SK-N-SH treated with all-trans-retinoic acid at 6 μM for 48 hours (cell line): Measurements from ENCODE around the gene STK32A.

Experiments
- ATAC-seq: fragments of 200-7000 bp; cut with Tn5 transposase; 3 replicates; pipeline ENCODE4 v1.9.1; 2020; ENCODE audit warnings: mild to moderate bottlenecking, moderate library complexity
- ARNTL ChIP-seq: fragments of 450-650 bp; formaldehyde crosslinking; IDR thresholded peaks from 2 replicates; pipeline ENCODE4 v1.5.0; 2020; ENCODE audit warnings: low read depth, mild to moderate bottlenecking, moderate library complexity, borderline replicate concordance
- BACH2 ChIP-seq: fragments of 250-450 bp; sonication (Bioruptor Pico); IDR thresholded peaks from 2 replicates; pipeline ENCODE4 v1.9.0; 2021; ENCODE audit warnings: mild to moderate bottlenecking, borderline replicate concordance
- CREB5 ChIP-seq: fragments of 250-450 bp; sonication (Bioruptor Pico); IDR thresholded peaks from 2 replicates; pipeline ENCODE4 v1.5.1; 2020; ENCODE audit warnings: low read depth, mild to moderate bottlenecking, moderate library complexity
- CSDC2 ChIP-seq: fragments of 250-450 bp; sonication (Bioruptor Pico); IDR thresholded peaks from 2 replicates; pipeline ENCODE4 v1.5.0; 2020; ENCODE audit warnings: mild to moderate bottlenecking, moderate library complexity
- CSRNP3 ChIP-seq: fragments of 250-450 bp; sonication (Bioruptor Pico); IDR thresholded peaks from 2 replicates; pipeline ENCODE4 v1.5.1; 2021; ENCODE audit warnings: mild to moderate bottlenecking, moderate library complexity
- ESRRG ChIP-seq: fragments of 250-450 bp; sonication (Bioruptor Pico); IDR thresholded peaks from 2 replicates; pipeline ENCODE4 v1.6.1; 2021; ENCODE audit warnings: mild to moderate bottlenecking
- GLIS3 ChIP-seq: fragments of 250-450 bp; sonication (Bioruptor Pico); IDR thresholded peaks from 2 replicates; pipeline ENCODE4 v1.5.0; 2020; ENCODE audit warnings: mild to moderate bottlenecking, moderate library complexity
- ISL1 ChIP-seq: fragments of 250-450 bp; sonication (Bioruptor Pico); IDR thresholded peaks from 2 replicates; pipeline ENCODE4 v2.1.2; 2022; ENCODE audit warnings: mild to moderate bottlenecking, moderate library complexity
- OSR1 ChIP-seq: fragments of 250-450 bp; sonication (Bioruptor Pico); IDR thresholded peaks from 2 replicates; pipeline ENCODE4 v1.8.0; 2022; ENCODE audit warnings: moderate library complexity, mild to moderate bottlenecking, inconsistent platforms
- PATZ1 ChIP-seq: fragments of 250-450 bp; sonication (Bioruptor Pico); IDR thresholded peaks from 2 replicates; pipeline ENCODE4 v1.8.0; 2020; ENCODE audit warnings: mild to moderate bottlenecking, moderate library complexity, borderline replicate concordance
- POU6F1 ChIP-seq: fragments of 250-450 bp; sonication (Bioruptor Pico); IDR thresholded peaks from 2 replicates; pipeline ENCODE4 v1.8.0; 2021; ENCODE audit warnings: low read depth, mild to moderate bottlenecking, moderate library complexity, borderline replicate concordance
- PPARA ChIP-seq: fragments of 250-450 bp; sonication (Bioruptor Pico); IDR thresholded peaks from 2 replicates; pipeline ENCODE4 v1.5.0; 2020; ENCODE audit warnings: mild to moderate bottlenecking, borderline replicate concordance
- RARB ChIP-seq: fragments of 250-450 bp; sonication (Bioruptor Pico); IDR thresholded peaks from 2 replicates; pipeline ENCODE4 v1.8.0; 2021; ENCODE audit warnings: mild to moderate bottlenecking, moderate library complexity
- SNAI2 ChIP-seq: fragments of 250-450 bp; sonication (Bioruptor Pico); IDR thresholded peaks from 2 replicates; pipeline ENCODE4 v1.5.0; 2020; ENCODE audit warnings: mild to moderate bottlenecking, moderate library complexity
- TCF4 ChIP-seq: fragments of 250-450 bp; sonication (Bioruptor Pico); IDR thresholded peaks from 2 replicates; pipeline ENCODE4 v1.8.0; 2021; ENCODE audit warnings: mild to moderate bottlenecking, moderate library complexity, borderline replicate concordance
- TOX ChIP-seq: fragments of 250-450 bp; sonication (Bioruptor Pico); IDR thresholded peaks from 2 replicates; pipeline ENCODE4 v1.8.0; 2021; ENCODE audit warnings: mild to moderate bottlenecking, moderate library complexity, borderline replicate concordance
- ZC3H10 ChIP-seq: fragments of 250-450 bp; sonication (Bioruptor Pico); IDR thresholded peaks from 2 replicates; pipeline ENCODE4 v1.5.1; 2021; ENCODE audit warnings: mild to moderate bottlenecking, moderate library complexity
- ZFP3 ChIP-seq: fragments of 250-450 bp; sonication (Bioruptor Pico); IDR thresholded peaks from 2 replicates; pipeline ENCODE4 v1.5.0; 2020; ENCODE audit warnings: mild to moderate bottlenecking, moderate library complexity
- ZFP30 ChIP-seq: fragments of 450-650 bp; formaldehyde crosslinking; IDR thresholded peaks from 2 replicates; pipeline ENCODE4 v1.5.0; 2022; ENCODE audit warnings: mild to moderate bottlenecking, moderate library complexity
- ZNF565 ChIP-seq: fragments of 450-650 bp; formaldehyde crosslinking; conservative IDR thresholded peaks from 2 replicates; pipeline ENCODE4 v1.5.0; 2020; ENCODE audit warnings: low read depth, mild to moderate bottlenecking, moderate library complexity
- ZNF70 ChIP-seq: fragments of 450-650 bp; formaldehyde crosslinking; IDR thresholded peaks from 2 replicates; pipeline ENCODE4 v1.5.0; 2020; ENCODE audit warnings: mild to moderate bottlenecking, moderate library complexity

STK32A gene

GRCh38 chr5:147234825-147235635 is at the start of gene STK32A:
Gene STK32A, plus strand, starts transcription at chr5:147235026. Its CDS starts 4,609 bp downstream, at chr5:147239635.
- ATAC-seq = peak; percentile 99
- TF ChIP-seq BACH2 (CRISPR knock-in tag) (no peak), ZFP3 (CRISPR knock-in tag) (no peak), POU6F1 (CRISPR knock-in tag) (no peak), PPARA (CRISPR knock-in tag) (no peak), ISL1 (no peak), ZNF70 (CRISPR knock-in tag) (no peak), RARB (CRISPR knock-in tag) (no peak)
- TF ChIP-seq, all 23 proteins: peak for 0

GRCh38 chr5:147187099-147187540 is 47.7 kb upstream of the STK32A start:
- peak; percentile 41; the same call in 2 of the 3 replicates for ATAC-seq
- TF ChIP-seq TCF4 (CRISPR knock-in tag) (peak; percentile 83), ZFP30 (CRISPR knock-in tag) (no peak), RARB (CRISPR knock-in tag) (no peak), TOX (no peak), PPARA (CRISPR knock-in tag) (no peak), ZNF70 (CRISPR knock-in tag) (peak; percentile 99), ZFP3 (CRISPR knock-in tag) (no peak), BACH2 (CRISPR knock-in tag) (no peak), ZNF565 (CRISPR knock-in tag) (no peak), CSRNP3 (no peak), PATZ1 (no peak)

GRCh38 chr5:147188200-147189108 is 46.4 kb upstream of the STK32A start:
- no peak for TF ChIP-seq CSDC2 (CRISPR knock-in tag)
- no peak for TF ChIP-seq TCF4 (CRISPR knock-in tag)
- no peak for TF ChIP-seq ARNTL (CRISPR knock-in tag)
- no peak for TF ChIP-seq SNAI2 (CRISPR knock-in tag)
- TF ChIP-seq BACH2 (CRISPR knock-in tag) = no peak
- no peak for TF ChIP-seq CREB5
- no peak for TF ChIP-seq CSRNP3
- TF ChIP-seq RARB (CRISPR knock-in tag) = no peak
- TF ChIP-seq ESRRG (CRISPR knock-in tag) = no peak
- TF ChIP-seq ZC3H10 (CRISPR knock-in tag) = no peak
- no peak for TF ChIP-seq PPARA (CRISPR knock-in tag)
- no peak for TF ChIP-seq OSR1
- TF ChIP-seq TOX = no peak
- TF ChIP-seq ISL1 = no peak
- no peak for TF ChIP-seq GLIS3
- no peak for TF ChIP-seq ZNF70 (CRISPR knock-in tag)
- ATAC-seq = peak; percentile 95
